Activated effector memory CD4-positive, alpha-beta T cell treated with anti-CD3 and anti-CD28 coated beads, Interleukin-2, amount 50 U/mL, for 16 hours (primary cell): Measurements from ENCODE around the gene ATP8A2.
"Not testable (repeated sequence)": the region's sequence is repeated elsewhere in the genome, so short reads cannot be mapped to it uniquely, and the experiment has no call there.

ENCODE experiments used
- DNase-seq: peaks from one replicate; pipeline ENCODE4 v3.0.0-alpha.2; 2020

Gene ATP8A2

DNA sequence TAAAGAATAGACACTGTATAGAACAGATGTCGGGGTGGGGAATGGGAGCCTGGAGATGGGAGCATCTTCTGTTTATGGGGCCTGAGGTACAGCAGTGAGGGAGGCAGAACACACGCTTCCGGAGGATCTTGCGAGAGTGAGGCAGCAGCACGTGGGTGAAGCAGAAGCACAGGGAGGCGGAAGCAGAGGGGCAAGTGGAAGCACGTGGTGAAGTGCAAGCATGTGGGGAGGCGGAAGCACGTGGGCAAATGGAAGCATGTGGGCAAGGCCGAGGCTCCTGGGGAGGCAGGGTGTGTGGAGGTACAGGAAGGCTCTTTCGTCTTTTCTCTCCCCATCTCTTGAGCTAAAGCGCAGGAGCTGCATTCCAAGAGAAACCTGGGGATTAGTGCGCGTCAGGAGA lies 198.4 kb downstream of the ATP8A2 start:
- DNase-seq, result no peak

DNA sequence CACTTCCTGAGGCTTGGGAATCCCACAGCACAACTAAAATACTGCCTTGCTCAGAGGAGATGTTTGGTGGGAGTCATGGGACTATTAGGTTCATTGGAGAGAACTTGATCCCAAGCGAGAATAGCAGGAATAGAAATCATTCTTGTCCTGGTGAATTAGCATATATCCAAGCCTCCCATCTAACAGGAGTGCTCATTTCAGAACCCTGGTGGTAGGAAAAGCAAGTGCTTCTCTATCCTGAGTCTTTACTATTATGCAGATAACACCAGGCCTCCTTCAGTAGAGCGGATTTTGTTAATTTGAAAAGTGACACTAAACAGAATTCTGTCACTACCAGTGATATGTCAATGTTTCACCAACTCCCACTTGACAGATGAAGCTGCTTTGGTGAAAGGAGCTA lies 199.5 kb downstream of the ATP8A2 start:
- no peak for DNase-seq

DNA sequence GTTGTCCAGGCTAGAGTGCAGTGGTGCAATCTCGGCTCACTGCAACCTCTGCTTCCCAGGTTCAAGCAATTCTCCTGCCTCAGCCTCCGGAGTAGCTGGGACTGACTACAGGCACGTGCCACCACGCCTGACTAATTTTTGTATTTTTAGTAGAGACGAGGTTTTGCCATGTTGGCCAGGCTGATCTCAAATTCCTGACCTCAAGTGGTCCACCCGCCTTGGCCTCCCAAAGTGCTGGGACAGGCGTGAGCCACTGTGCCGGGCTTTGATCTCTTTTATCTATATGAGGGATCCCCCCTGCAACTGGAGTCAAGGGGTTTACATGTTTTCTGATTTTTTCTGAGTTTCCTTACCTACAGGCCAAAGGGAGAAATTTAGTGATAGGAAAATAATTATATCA lies 200.4 kb downstream of the ATP8A2 start:
- DNase-seq, result not testable (repeated sequence)

- peak; percentile 84 for DNase-seq
These were observed 202.9 kb downstream of the ATP8A2 start for GRCh38 chr13:25574437-25575411.

GRCh38 chr13:25575562-25575961 lies 203.8 kb downstream of the ATP8A2 start:
- no peak for DNase-seq

GRCh38 chr13:25578526-25578925 lies 206.8 kb downstream of the ATP8A2 start:
- no peak for DNase-seq

- DNase-seq, result no peak
These were observed 207.4 kb downstream of the ATP8A2 start for GRCh38 chr13:25579221-25579620.

- DNase-seq, result no peak
These were observed 209.6 kb downstream of the ATP8A2 start for GRCh38 chr13:25581351-25581750.

DNA sequence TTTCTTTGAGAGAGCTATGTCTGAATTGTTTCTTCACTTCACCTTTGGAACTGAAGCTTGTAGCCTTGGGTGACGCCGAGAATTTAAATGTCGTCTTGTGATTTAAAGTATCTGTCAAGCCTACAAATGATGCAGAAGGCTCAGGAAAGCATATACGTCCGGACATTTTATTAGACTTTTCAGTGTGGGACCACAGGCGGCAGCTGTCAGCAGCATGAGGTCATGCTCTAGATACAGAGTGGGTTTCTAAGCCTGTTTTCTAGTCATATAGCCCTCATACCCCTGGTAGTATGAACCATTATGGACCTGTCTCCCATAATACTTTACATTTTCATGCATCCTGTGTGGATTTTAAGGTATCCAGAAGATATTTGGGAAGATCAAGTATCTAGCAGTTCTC lies 212.3 kb downstream of the ATP8A2 start:
- no peak for DNase-seq

GRCh38 chr13:25585000-25585399 lies 213.2 kb downstream of the ATP8A2 start:
- no peak for DNase-seq

DNA sequence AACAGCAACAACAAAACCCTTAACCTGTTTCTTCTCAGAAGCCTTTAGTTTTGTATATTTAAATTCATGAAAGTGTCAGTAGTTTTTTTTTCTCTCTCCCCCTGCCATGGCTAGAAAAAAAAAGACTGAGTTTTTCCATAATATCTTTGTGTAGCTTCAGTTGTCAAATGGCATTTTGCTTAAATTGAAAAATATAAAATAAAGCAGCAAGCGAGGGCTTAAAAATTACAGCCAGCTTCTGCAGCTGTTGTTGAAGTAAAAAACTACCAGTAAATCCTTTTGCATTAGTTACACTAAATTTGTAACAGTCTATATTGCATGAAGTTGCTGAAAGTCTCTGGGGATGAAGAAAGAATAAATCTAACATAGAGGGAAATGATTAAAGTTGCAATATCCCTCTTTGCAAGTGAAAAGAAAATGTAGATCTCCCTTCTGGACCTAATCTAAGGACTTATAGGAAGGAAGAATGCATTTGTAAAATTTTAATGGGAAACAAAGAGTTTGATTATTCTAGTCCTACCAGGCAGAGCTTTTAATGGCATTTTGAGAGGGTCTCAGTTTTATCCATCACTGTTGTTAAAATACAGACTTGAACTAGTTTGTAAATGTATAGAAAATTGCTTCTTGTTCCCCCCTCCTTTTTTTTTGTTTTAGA lies 215.7 kb downstream of the ATP8A2 start:
- no peak for DNase-seq

- no peak for DNase-seq
These were observed 216.7 kb downstream of the ATP8A2 start for GRCh38 chr13:25588336-25589060.

- DNase-seq, result no peak
These were observed 226.6 kb downstream of the ATP8A2 start for GRCh38 chr13:25598421-25598820.

DNA sequence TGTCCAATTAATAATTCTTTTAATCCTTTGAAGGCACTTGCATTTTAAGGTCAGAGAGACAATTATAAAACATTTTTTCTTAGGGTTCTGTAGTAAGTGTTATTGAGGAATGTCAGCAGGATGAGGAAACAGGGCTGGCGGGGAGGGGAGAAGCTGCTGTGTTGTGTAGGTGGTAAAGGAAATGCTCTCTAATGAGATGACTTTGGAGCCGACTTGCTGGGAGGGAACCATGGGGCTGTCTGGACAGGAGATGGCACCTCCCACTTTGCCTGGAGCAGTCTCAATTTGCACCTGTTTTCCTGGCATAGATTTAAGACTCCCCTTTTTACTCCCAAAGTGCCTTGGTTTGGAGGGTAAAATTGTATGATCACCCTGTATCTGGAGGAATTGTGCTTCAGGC lies 230.4 kb downstream of the ATP8A2 start:
- no peak for DNase-seq

DNA sequence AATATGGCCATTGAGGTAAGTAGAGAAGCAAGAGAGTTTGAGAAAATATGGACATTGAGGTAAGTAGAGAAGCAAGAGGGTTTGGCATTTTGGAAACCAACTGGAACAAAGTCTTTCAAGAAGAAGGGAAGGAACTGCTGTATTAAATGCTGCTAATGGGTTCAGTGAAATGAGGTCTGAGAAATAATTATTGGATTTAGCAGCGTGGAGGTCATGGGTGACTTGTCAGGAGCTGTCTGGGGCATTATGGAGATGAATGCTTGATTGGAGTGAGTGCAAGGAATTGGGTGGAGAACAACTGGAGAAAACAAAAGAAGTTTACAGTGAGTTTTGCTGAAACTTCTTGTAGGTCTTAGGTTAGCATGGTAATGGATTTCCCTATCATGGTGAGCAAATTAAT lies 232.3 kb downstream of the ATP8A2 start:
- no peak for DNase-seq

DNA sequence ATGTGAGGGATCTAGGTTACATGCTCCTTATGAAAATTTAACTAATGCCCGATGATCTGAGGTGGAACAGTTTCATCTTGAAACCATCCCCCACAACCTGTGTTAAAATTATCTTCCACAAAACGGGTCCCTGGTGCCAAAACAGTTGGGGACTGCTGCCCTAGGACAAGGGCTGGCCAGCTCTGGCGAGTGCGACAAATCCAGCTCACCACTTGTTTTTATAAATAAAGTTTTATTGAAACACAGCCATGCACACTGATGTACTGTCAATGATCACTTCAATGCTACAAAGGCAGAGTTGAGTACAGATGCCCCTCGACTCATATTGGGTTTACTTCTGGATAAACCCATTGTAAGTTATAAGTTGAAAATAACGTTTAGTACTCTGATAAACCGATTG lies 235.3 kb downstream of the ATP8A2 start:
- no peak for DNase-seq

DNA sequence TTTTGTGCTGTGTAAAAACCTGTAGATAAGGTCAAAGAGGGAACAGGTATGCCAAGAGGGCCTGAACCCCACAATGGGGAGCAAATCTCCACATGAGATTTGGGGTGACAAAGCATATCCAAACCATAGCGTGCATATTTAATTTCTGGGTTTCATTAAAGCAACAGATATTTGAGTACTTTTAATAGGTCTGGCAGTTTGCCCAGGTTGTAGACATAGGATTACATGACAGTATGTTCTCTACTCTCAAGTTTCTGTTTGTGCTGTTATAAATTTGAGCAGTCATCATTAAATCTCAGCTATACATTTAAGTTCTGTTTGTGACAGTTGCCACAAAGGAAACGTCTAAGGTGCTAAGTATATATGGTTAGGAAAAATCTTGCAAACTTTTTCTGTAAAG lies 236.4 kb downstream of the ATP8A2 start:
- no peak for DNase-seq

- DNase-seq, result no peak
These were observed 244.9 kb downstream of the ATP8A2 start for GRCh38 chr13:25616674-25617073.

GRCh38 chr13:25619897-25620296 lies 248.1 kb downstream of the ATP8A2 start:
- no peak for DNase-seq

DNA sequence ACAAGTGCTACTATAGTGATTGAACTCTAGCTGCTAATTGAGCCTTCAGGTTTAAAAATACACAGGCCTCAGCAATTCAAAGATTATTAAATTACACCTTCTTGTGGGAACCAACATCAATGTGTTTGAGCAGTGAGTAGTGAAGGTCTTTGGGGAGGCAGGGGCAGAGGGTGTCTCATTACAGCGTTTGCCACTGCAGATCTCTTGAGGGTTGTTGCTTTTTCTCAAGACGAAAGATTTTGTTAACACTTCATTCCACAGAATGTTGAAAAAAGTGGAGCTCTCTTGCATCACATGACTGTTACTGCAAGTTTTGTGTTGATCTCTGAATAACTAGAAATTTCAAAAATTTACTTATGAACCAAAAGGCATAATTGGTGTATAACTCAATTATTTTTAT lies 253.6 kb downstream of the ATP8A2 start:
- no peak for DNase-seq

DNA sequence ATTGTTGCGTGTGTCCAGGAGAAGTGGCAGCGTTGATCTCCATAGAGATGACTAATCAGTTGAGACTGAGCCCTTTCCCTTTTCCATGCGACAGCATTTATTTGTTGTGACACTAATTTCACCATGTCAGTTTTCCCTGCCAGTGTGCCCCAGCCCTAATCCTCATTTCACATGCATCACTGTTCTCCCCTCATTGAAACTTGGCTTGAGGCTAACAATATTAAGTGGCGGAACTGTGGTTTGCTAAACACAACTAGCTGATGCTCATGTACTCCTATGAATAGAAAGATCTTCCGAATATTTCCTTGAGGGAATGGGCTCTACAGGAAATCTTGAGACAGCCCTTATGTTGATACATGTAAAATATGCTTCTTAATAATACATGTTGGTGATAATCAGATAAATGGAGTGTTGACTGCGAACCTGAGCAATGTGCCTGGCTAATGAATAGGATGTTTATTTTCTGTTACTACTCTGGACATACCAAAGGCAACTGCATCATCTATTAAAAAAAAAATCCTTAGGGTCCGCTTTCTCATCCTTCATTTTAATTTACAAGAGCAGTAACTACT lies 258.6 kb downstream of the ATP8A2 start:
- no peak for DNase-seq

GRCh38 chr13:25632166-25632888 lies 260.6 kb downstream of the ATP8A2 start:
- no peak for DNase-seq

- no peak for DNase-seq
These were observed 261.3 kb downstream of the ATP8A2 start for GRCh38 chr13:25633093-25633492.
